ENCODE data around the gene APBA2.

The APBA2 gene

GRCh38 chr15:29120593-29121368 lies 235.0 kb downstream of the APBA2 start:
- no peak for DNase-seq (ENCODE audit: low spot score)

- no peak for DNase-seq (ENCODE audit: low spot score)
These were observed 235.5 kb downstream of the APBA2 start for GRCh38 chr15:29121369-29121656.

DNA sequence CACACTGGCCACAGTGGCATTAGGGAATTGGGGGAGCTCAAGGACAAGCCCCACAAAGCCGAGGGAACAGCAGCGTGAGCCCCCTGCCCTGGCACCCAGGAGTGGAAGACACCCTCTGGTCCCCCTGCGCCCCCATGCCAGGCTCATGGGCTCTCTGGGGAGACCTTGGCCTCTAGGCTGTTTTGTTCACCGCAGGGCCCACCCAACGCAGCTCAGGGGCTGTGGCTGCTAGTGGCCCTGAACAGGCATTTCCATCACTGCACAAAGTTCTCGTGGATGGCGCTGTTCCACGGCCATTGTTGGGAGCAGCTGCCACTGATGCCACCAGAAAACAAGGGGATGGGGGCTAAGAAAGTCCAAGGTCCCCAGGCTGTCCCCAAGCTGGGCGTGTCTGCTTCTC lies 236.1 kb downstream of the APBA2 start:
- DNase-seq (ENCODE audit: low spot score): no peak

DNA sequence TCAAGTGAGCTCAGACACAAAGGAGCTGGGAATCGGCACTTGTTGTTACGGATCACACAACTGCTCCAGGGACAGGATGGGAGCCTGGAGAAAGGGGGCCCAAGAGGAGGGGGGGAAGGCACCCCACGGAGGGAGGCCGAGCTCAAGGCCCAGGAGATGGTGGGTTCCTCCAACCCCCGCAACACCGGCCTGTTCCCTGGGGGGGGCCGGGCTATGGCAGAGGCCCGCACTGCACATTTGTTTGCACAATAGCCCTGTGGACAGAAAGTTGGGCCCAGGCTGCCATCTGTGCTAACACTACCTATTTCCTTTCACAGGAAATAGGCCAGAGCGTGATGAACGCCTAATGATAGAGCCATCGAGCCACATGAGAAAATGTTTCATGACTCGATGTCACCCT lies 236.7 kb downstream of the APBA2 start:
- no peak for DNase-seq (ENCODE audit: low spot score)

GRCh38 chr15:29123171-29123570 lies 237.4 kb downstream of the APBA2 start:
- DNase-seq (ENCODE audit: low spot score): no peak

DNA sequence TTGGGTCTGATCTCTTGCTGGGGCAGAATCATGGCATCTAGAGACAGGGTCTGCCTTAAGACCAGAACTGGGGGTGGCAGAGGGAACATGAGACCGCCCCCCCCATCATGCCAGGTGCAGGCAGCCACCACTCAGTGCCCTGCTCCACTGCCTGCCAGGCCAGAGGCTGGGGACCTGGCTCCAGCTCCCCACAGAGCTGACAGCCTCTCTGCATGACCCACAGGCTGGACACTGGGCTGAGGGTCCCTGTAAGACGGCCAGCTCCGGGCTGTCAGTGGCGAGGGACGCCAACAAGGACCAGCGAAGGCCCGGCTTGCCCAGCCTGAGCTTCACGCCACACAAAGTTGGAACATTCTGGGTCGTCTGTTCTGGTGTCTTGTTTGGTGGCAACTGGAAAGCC lies 238.2 kb downstream of the APBA2 start:
- no peak for DNase-seq (ENCODE audit: low spot score)

DNA sequence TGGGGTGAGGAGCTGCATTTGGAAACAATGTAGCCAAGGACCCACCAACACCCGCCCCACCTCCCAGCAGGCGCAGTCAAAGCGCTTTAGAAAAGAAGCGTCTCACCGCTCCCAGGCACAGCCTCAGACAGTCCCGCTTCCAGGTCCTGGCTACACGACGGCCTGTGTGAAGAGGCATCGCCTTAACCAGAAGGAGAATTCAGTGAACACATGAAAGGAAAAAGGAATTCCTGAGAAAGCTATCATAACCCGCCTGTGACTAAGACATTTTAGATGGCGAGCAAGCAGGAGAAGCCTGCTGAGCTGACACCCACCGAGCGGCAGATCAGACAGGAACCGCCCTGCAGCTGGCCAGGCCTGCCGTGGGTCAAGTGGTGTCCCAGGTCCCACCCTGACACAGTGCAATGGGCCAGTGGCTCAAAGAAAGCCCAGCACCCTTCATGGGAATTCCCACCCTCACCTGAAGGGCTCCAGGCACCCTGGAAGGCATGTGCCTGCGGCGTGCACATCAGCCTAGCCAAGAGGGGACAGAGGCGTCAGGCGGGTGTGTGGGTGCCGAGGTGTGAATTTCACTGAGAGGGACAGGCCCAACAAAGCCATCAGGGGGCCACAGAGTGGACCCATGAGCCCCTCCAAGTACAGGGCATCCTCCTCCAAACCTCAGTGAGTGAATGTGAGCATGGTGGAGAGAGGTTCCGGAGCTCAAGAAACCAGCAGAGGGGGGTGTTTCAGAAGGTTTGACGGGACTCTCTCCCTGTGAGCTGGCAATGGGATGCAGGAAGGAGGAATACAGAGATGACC lies 239.0 kb downstream of the APBA2 start:
- DNase-seq (ENCODE audit: low spot score): no peak

- no peak for DNase-seq (ENCODE audit: low spot score)
These were observed 239.8 kb downstream of the APBA2 start for GRCh38 chr15:29125382-29126207.

GRCh38 chr15:29126208-29126536 lies 240.4 kb downstream of the APBA2 start:
- DNase-seq (ENCODE audit: low spot score): no peak

DNA sequence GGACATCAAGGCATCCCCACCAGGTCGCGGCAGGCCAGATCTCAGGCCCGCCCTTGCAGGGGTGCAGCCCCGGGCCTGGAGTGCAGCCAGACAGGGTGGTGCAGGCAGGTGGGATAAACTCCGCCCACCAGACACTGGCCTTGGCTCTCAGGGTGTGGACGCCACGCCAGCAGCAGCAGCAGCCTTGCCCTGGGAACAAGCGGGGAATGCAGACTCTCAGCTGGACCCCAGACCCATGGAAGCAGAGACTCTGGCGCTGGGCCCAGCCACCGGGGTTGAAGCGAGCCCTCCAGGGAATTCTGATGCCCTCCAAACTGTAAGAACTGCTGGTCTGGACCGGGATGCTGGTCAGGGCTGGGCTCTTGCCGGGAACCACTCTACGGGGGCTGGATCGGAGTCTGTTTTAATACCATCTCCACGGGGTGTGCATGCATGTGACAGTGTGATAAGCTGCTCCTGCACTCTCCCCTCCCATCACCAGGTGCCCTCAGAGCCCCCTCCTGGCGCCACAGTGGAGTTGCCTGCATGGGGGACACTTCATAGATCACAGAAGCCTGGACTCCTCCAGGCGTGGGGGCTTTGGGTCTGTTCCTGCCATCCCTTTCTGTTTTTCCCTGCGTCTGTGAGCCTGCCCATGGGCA lies 241.2 kb downstream of the APBA2 start:
- DNase-seq (ENCODE audit: low spot score): no peak

- no peak for DNase-seq (ENCODE audit: low spot score)
These were observed 242.0 kb downstream of the APBA2 start for GRCh38 chr15:29127506-29128430.

DNA sequence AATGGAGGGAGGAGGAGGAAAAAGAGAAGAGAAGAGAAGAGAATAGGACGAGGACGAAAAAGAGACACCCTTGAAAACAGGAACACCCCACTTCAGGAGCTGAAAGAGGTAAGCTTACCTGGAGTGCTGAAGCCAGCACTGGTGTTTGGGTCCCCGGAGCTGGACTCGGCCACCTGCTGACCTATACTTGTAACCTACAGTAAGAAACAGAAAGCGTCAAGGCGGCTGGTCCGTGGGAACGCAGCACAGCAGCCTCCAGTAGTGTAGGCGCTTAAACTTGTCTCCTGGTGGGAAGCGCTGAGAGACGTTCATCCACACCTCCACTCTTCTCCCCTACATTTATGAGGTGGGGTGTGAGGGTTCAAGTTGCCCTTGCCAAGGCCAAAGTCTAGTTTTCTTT lies 242.9 kb downstream of the APBA2 start:
- DNase-seq (ENCODE audit: low spot score): no peak

GRCh38 chr15:29129221-29129620 lies 243.4 kb downstream of the APBA2 start:
- DNase-seq (ENCODE audit: low spot score): no peak

- no peak for DNase-seq (ENCODE audit: low spot score)
These were observed 244.2 kb downstream of the APBA2 start for GRCh38 chr15:29129926-29130325.

DNA sequence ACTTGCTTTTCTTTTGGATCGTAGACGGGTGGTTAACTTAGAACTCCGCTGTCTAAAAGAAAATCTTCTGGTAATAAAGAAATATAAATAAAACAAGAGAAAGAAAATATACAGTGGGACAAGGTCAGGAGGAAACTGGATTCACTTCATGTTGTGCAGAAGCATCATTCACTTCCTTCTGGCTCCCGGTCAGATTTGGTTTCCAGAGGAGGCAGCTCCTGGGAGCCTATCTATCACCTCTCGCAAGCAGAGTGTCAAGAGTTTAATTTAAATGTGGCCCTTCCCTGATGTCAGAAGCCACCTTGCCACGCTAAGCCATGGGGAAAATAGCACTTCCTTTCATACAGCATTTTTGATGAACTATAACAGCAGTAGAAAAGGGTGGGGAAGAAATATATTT lies 244.7 kb downstream of the APBA2 start:
- DNase-seq (ENCODE audit: low spot score): no peak

GRCh38 chr15:29130951-29131839 lies 245.4 kb downstream of the APBA2 start:
- no peak for DNase-seq (ENCODE audit: low spot score)

- DNase-seq (ENCODE audit: low spot score): no peak
These were observed 246.2 kb downstream of the APBA2 start for GRCh38 chr15:29131840-29132420.

GRCh38 chr15:29132735-29133181 lies 247.0 kb downstream of the APBA2 start:
- no peak for DNase-seq (ENCODE audit: low spot score)

- DNase-seq (ENCODE audit: low spot score): no peak
These were observed 247.5 kb downstream of the APBA2 start for GRCh38 chr15:29133321-29133720.

GRCh38 chr15:29133791-29134190 lies 248.0 kb downstream of the APBA2 start:
- no peak for DNase-seq (ENCODE audit: low spot score)

Measured in ecto neural progenitor cell (in vitro differentiated cells).